Breast epithelium (tissue), 4 donors: ENCODE measurements around the gene C2CD3. TPM values are rescaled to one million over a fixed set of nuclear protein-coding genes. Genes with fewer than 3 reads are reported as not detected.

Experiments
- DNase-seq, 2 donors: peaks; one replicate each; pipeline ENCODE4 v3.0.0-alpha.2; 2019; ENCODE audit warnings: low spot score in 2 of 2
- H3K27ac ChIP-seq, 2 donors: fragments of 200-600 bp; sonication (generic) in 1 of 2; one replicate each; pipeline ENCODE4 v1.5.1; 2016 to 2019; ENCODE audit warnings: mild to moderate bottlenecking in 1 of 2
- H3K27me3 ChIP-seq, 2 donors: fragments of 200-600 bp; sonication (generic) in 1 of 2; one replicate each; pipeline versions ENCODE4 v1.5.1 to v1.6.0; 2017 to 2019; ENCODE audit warnings: control low read depth in 1 of 2, mild to moderate bottlenecking in 1 of 2
- H3K36me3 ChIP-seq: fragments of 200-600 bp; one replicate; pipeline ENCODE4 v1.5.1; 2019
- H3K4me1 ChIP-seq, 2 donors: fragments of 200-600 bp; sonication (generic); one replicate each; pipeline ENCODE4 v1.5.1; 2016 to 2019; ENCODE audit warnings: control low read depth in 1 of 2
- H3K4me3 ChIP-seq, 3 donors: fragments of 200-600 bp; sonication (generic); 1 replicate in 2 of 3; 2 replicates in 1 of 3; pipeline ENCODE4 v1.5.1; 2016 to 2019; ENCODE audit warnings: mild to moderate bottlenecking in 3 of 3, moderate library complexity in 2 of 3
- H3K9me3 ChIP-seq, 2 donors: fragments of 200-600 bp; sonication (generic) in 1 of 2; one replicate each; pipeline ENCODE4 v1.5.1; 2016 to 2019; ENCODE audit warnings: control low read depth in 1 of 2
- CTCF ChIP-seq, 3 donors: fragments of 450-650 bp; IDR thresholded peaks; one replicate each; pipeline ENCODE4 v1.5.1; 2016 to 2017; ENCODE audit warnings: antibody characterized with exemption in 3 of 3, mild to moderate bottlenecking in 3 of 3, moderate library complexity in 3 of 3
- POLR2A ChIP-seq: fragments of 450-650 bp; IDR thresholded peaks from one replicate; pipeline ENCODE4 v1.6.1; 2016; ENCODE audit warnings: antibody characterized with exemption, mild to moderate bottlenecking, moderate library complexity
- POLR2AphosphoS5 ChIP-seq, 3 donors: sonication (generic); formaldehyde crosslinking; IDR thresholded peaks; one replicate each; pipeline ENCODE4 v1.6.1; 2017; ENCODE audit warnings: antibody characterized with exemption in 3 of 3
- intact Hi-C: fragments of 100-400 bp; cut with DNase I; formaldehyde crosslinking; loops from one replicate; pipeline ENCODE4 v1.15.1; 2023; ENCODE audit warnings: low total_unique reads
- total RNA-seq, 3 donors: library from RNA; depleted of rRNA; stranded (reverse); fragments of >200 nt; gene quantifications; one replicate each; pipeline ENCODE4 v1.1.0, GENCODE V29; 2016

Gene C2CD3
- total RNA-seq, 3 donors from 2014 or later, result 17.4 to 44.5 (median 37.4) TPM

DNA sequence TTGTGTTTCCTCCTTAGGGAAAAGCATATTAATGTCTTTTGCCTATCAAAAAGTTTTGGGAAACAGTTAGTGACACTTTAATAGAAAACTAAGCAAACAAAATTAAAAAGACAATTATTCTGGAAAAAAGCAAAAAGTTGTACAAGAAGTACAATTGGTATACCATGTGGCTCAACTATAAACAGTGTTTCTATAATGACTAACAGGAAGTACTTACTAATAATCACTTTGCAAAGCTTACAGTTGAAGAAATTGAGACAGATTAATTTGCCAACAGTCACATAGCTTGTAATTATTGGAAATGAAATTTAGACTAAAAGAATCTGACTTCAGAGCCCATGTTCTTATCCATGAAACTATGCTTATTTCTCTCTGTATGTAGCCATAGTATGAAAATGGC lies 25.0 kb upstream of the C2CD3 start:
- TF ChIP-seq POLR2A (no peak), CTCF (IDR thresholded peaks at IDR 0.05) (no peak), POLR2AphosphoS5 (IDR thresholded peaks at IDR 0.05) (no peak)
- no peaks in the 10 kb centered on the region for H3K9me3 ChIP-seq
- H3K4me3 ChIP-seq, result no peak overlapping the region
- no peaks in the 10 kb centered on the region for H3K4me1 ChIP-seq
- H3K27me3 ChIP-seq, result no peaks in the 10 kb centered on the region
- no peak overlapping the region for H3K27ac ChIP-seq
- intact Hi-C loops, result no loop called here
- H3K36me3 ChIP-seq, result no peaks in the 10 kb centered on the region
- DNase-seq, result no peak

DNA sequence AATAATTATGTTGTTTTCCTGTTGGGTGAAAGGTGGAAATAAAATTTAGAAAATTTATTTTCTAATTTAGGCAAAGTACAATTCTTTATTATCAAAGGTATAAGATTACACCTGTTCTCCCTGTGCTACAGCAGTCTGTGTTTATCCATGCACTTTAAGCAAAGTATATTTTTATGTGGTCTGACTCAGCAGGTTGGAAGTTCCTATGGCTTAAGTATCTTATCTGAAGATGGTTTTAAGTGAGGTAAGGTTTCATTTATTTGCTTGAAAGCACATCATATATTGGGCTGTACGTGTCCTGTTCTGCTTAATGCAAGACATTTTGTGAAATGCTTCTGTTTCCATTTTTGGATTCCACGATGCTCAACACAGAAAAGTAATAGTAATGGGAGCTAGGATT lies 14.9 kb upstream of the C2CD3 start:
- intact Hi-C loops, result no loop called here
- no peak for TF ChIP-seq POLR2A
- H3K9me3 ChIP-seq, result no peaks in the 10 kb centered on the region
- no peaks in the 10 kb centered on the region for H3K4me1 ChIP-seq
- H3K27ac ChIP-seq, result no peak overlapping the region
- H3K36me3 ChIP-seq, result no peaks in the 10 kb centered on the region
- no peak overlapping the region for H3K4me3 ChIP-seq
- no peak for DNase-seq
- no peaks in the 10 kb centered on the region for H3K27me3 ChIP-seq

DNA sequence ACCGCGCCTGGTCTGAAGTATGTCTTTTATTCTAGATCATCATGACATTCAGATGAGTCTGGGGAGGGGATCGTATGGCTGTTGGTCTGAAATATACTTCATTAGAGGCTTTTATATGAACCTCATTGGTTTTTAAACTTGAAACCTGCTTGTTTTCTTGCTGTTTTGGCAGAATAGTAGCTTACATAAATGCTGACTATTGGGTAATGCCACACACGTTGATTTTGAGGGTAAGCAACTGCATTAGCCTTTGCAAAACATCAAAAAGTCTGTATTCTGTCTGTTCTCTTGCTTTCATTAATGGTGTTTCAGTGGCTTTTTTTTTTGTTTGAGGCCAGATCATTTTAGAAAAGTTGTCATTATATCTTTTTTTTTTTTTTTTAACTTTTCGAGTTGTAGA lies 14.5 kb upstream of the C2CD3 start:
- intact Hi-C loops, result no loop called here
- Histone ChIP-seq H3K27ac (no peak overlapping the region), H3K27me3 (no peaks in the 10 kb centered on the region), H3K4me1 (no peaks in the 10 kb centered on the region), H3K4me3 (no peak overlapping the region), H3K9me3 (no peaks in the 10 kb centered on the region), H3K36me3 (no peaks in the 10 kb centered on the region)
- TF ChIP-seq POLR2AphosphoS5 (IDR thresholded peaks at IDR 0.05) (no peak), POLR2A (no peak), CTCF (IDR thresholded peaks at IDR 0.05) (no peak)
- DNase-seq, result no peak

DNA sequence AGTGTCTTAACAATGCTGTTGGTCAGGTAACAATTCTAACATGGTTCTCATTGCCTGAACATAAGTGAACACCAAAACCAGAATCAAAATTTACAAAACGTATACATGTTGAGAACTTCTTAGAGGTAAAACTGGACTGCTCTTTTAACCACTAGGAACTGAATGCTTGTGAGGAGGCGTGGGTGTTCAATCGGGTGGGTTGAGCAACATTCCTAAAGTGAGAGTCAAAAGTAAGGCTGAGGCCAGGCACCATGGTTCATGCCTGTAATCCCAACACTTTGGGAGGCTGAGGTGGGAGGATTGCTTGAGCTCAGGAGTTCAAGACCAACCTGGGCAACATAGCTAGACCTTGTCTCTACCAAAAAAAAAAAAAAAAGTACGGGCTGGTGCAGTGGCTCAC lies 11.8 kb upstream of the C2CD3 start:
- TF ChIP-seq POLR2AphosphoS5 (IDR thresholded peaks at IDR 0.05) (no peak), CTCF (IDR thresholded peaks at IDR 0.05) (no peak), POLR2A (no peak)

DNA sequence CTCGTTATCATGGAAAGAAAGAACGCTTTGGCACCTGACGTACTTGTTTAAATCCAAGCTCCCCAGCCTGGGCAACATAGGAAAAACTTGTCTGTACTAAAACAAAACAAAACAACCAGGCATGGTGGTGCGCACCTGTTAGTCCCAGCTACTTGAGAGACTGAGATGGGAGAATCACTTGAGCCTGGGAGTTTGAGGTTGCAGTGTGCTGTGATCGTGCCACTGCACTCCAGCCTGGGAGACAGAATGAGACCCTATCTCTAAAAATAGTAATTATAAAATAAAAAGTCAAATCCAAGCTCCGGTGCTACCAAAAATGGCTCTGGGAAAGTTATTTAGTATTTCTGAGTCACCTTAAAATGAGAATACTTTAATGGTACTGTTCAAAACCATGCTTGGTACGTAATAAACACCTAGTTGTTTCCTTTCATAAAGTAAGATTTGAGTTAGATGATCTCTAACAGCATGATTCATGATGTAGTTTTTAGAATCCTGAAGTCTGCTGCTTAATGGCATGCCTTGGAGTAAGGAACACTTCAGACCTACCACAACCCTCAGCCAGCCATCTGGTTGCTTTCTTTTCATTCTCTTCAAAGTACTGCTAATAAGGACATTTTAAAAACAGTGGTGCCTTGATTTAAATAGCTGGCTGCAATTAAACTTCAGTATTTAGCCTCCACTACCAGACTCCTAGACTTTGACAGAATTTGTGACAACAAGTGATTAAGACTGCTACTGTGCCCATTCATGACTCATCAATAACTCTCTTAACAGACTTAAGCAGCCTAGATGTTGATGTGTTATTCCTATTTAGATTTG lies 8.6 kb upstream of the C2CD3 start:
- intact Hi-C loops, result loop anchor here (5.0 kb wide), 1 partner anchor 437 kb away; no protein-coding TSS in a partner anchor
- no peak for DNase-seq
- Histone ChIP-seq H3K27me3 (no peaks in the 10 kb centered on the region), H3K36me3 (no peaks in the 10 kb centered on the region), H3K4me1 (no peaks in the 10 kb centered on the region), H3K4me3 (no peak overlapping the region), H3K9me3 (no peaks in the 10 kb centered on the region), H3K27ac (no peak overlapping the region)
- TF ChIP-seq POLR2AphosphoS5 (IDR thresholded peaks at IDR 0.05) (no peak), POLR2A (no peak)

More for the DNA sequence above, 11.8 kb upstream of the C2CD3 start:
- no peaks in the 10 kb centered on the region for H3K9me3 ChIP-seq
- no peak for DNase-seq
- H3K27ac ChIP-seq, result no peak overlapping the region
- no peak overlapping the region for H3K4me3 ChIP-seq
- H3K27me3 ChIP-seq, result no peaks in the 10 kb centered on the region
- no peaks in the 10 kb centered on the region for H3K4me1 ChIP-seq
- intact Hi-C loops, result no loop called here
- H3K36me3 ChIP-seq, result no peaks in the 10 kb centered on the region

GRCh38 chr11:74175920-74176319 lies 5.1 kb upstream of the C2CD3 start:
- Histone ChIP-seq H3K9me3 (no peaks in the 10 kb centered on the region), H3K4me3 (no peak overlapping the region), H3K4me1 (peaks cover 2 to 11% of the 10 kb centered on the region in 2 donors), H3K27ac (no peak overlapping the region), H3K27me3 (no peaks in the 10 kb centered on the region), H3K36me3 (no peaks in the 10 kb centered on the region)
- intact Hi-C loops, result loop anchor here (5.0 kb wide), 1 partner anchor 434 kb away; no protein-coding TSS in a partner anchor
- TF ChIP-seq CTCF (IDR thresholded peaks at IDR 0.05), result no peak
- no peak for TF ChIP-seq POLR2AphosphoS5 (IDR thresholded peaks at IDR 0.05)
- no peak for TF ChIP-seq POLR2A
- DNase-seq, result no peak
